NT2/D1 (cell line): ENCODE measurements around the gene BPIFB2.

ENCODE experiments used
- DNase-seq: peaks from one replicate; pipeline ENCODE4 v3.0.0-alpha.2; 2011; ENCODE audit warnings: low read depth, low spot score
- H3K27me3 ChIP-seq: 2 replicates; pipeline ENCODE4 v1.6.0; 2011; ENCODE audit warnings: mild to moderate bottlenecking; ENCODE audit not compliant: insufficient read length, insufficient read depth
- H3K36me3 ChIP-seq: 2 replicates; pipeline ENCODE4 v1.6.1; 2011; ENCODE audit warnings: mild to moderate bottlenecking, low read length, mixed read lengths; ENCODE audit not compliant: insufficient read depth, insufficient read length
- H3K4me1 ChIP-seq: 2 replicates; pipeline ENCODE4 v1.5.1; 2011; ENCODE audit not compliant: insufficient read depth, insufficient read length
- H3K4me3 ChIP-seq: 2 replicates; pipeline ENCODE4 v1.5.1; 2011; ENCODE audit warnings: low read depth; ENCODE audit not compliant: insufficient read length
- H3K9ac ChIP-seq: 2 replicates; pipeline ENCODE4 v1.6.0; 2011; ENCODE audit warnings: low read depth; ENCODE audit not compliant: insufficient read length
- H3K9me3 ChIP-seq: 2 replicates; pipeline ENCODE4 v1.5.1; 2011; ENCODE audit warnings: mild to moderate bottlenecking, low read length; ENCODE audit not compliant: insufficient read depth
- SUZ12 ChIP-seq: IDR thresholded peaks from 2 replicates; pipeline ENCODE4 v1.6.1; 2011; ENCODE audit not compliant: insufficient read length, insufficient read depth; ENCODE audit errors: extremely low read depth
- YY1 ChIP-seq: IDR thresholded peaks from 2 replicates; pipeline ENCODE4 v1.6.1; 2011; ENCODE audit not compliant: insufficient read length, insufficient read depth
- ZNF274 ChIP-seq: IDR thresholded peaks from 2 replicates; pipeline ENCODE4 v1.6.1; 2011; ENCODE audit warnings: mild to moderate bottlenecking, low read depth, low read length

BPIFB2 gene

GRCh38 chr20:33015114-33015484 is 7.6 kb downstream of the BPIFB2 start:
- Histone ChIP-seq H3K27me3 (peaks cover 6% of the 10 kb centered on the region), H3K9me3 (no peaks in the 10 kb centered on the region), H3K4me3 (no peak overlapping the region), H3K36me3 (no peaks in the 10 kb centered on the region), H3K4me1 (peaks cover 8% of the 10 kb centered on the region), H3K9ac (no peak overlapping the region)
- no peak for TF ChIP-seq YY1
- TF ChIP-seq ZNF274 = no peak
- no peak for TF ChIP-seq SUZ12
- DNase-seq = no peak

GRCh38 chr20:33015700-33016580 is 8.4 kb downstream of the BPIFB2 start:
- Histone ChIP-seq H3K9me3 (no peaks in the 10 kb centered on the region), H3K4me1 (peaks cover 8% of the 10 kb centered on the region), H3K4me3 (no peak overlapping the region), H3K36me3 (no peaks in the 10 kb centered on the region), H3K9ac (no peak overlapping the region), H3K27me3 (peaks cover 3% of the 10 kb centered on the region)
- TF ChIP-seq YY1 (no peak), SUZ12 (no peak), ZNF274 (no peak)
- no peak for DNase-seq

DNA sequence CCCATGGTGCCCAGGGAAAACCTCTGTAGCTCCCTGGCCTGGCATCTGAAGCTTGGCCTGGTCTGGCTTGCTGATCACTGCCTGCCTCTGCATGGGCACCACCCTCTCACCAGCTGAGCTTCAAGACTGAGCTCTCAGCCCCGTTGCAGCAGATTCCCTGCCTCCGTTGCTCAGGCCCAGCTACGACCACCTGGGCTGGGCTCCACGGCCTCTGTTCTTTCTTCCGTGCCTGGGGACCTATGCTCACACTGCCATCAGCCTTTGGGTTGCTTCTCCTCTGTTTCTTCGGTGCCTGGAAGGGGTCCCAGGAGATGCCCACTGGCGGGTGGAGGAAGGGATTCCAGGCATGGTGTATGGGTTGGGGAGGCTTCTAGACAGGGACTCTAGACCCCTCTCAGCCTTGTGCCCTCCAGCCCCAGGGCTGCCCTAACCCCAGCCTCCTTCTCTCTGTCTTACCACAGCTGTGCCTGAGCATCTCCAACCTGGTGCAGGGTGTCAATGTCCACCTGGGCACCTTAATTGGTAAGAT is 9.1 kb downstream of the BPIFB2 start:
- TF ChIP-seq ZNF274 = no peak
- TF ChIP-seq YY1 = no peak
- TF ChIP-seq SUZ12 = no peak
- no peak overlapping the region for H3K9ac ChIP-seq

DNA sequence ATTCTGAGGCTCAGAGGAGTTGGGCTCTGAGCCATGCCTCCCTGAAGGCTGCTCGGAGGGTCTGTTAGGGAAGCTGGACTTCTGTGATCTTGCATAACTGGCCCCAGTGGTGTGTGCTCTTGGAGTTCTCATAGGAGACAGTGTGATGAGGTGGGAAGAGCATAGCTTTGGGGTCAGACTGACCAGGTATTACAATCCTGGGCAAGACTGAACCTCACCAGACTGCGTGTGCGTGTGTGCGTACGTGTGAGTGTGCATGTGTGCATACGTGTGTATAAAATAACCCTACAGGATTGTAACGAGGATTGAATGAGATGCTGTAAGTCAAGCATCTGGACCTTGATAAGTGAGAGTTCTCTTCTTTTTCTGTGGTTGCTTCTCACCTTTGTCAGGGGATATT is 10.0 kb downstream of the BPIFB2 start:
- Histone ChIP-seq H3K36me3 (no peaks in the 10 kb centered on the region), H3K9ac (no peak overlapping the region), H3K27me3 (peaks cover 3% of the 10 kb centered on the region), H3K9me3 (no peaks in the 10 kb centered on the region), H3K4me1 (peaks cover 8% of the 10 kb centered on the region), H3K4me3 (no peak overlapping the region)
- no peak for DNase-seq
- no peak for TF ChIP-seq YY1
- no peak for TF ChIP-seq SUZ12
- TF ChIP-seq ZNF274 = no peak

More for the DNA sequence above, 9.1 kb downstream of the BPIFB2 start:
- no peak for DNase-seq
- peaks cover 3% of the 10 kb centered on the region for H3K27me3 ChIP-seq
- peaks cover 8% of the 10 kb centered on the region for H3K4me1 ChIP-seq
- no peak overlapping the region for H3K4me3 ChIP-seq
- H3K9me3 ChIP-seq = no peaks in the 10 kb centered on the region
- no peaks in the 10 kb centered on the region for H3K36me3 ChIP-seq

GRCh38 chr20:33018169-33018931 is 10.8 kb downstream of the BPIFB2 start:
- no peaks in the 10 kb centered on the region for H3K36me3 ChIP-seq
- no peak overlapping the region for H3K4me3 ChIP-seq
- no peaks in the 10 kb centered on the region for H3K9me3 ChIP-seq
- peaks cover 7% of the 10 kb centered on the region for H3K4me1 ChIP-seq
- no peak for DNase-seq
- H3K27me3 ChIP-seq = peaks cover 3% of the 10 kb centered on the region
- no peak overlapping the region for H3K9ac ChIP-seq
- TF ChIP-seq ZNF274 (no peak), YY1 (no peak), SUZ12 (no peak)

DNA sequence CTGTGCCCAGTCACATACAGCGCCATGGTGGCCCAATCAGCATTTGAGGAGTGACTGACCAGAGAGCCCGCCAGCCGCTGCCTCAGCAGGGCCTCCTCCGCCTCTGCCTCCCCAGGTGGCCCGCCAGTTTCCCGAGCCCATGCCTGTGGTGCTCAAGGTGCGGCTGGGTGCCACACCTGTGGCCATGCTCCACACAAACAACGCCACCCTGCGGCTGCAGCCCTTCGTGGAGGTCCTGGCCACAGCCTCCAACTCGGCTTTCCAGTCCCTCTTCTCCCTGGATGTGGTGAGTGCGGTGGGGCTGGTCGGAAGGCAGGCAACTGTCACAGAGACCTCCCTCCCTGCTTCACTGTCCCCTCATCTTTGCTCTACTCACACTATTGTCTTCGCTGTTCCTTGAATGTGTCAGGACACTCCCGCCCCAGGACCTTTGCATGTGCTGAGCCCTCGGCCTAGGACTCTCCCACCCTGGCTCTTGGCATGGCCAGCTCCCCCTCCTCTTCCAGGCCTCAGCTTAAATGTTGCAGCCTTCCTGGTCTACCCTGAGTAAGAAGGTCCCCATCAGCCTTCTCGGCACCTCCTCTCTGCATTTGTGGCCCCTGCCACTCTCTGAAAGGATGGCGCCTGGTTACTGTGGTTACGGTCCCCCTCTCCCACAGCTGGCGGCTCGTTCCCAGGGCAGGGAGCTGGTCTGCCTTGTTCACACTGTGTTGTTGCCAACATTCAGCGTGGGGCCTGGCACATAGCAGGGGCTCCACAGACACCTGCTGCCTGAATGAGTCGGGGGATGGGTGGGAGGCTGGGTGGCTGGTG is 12.2 kb downstream of the BPIFB2 start:
- TF ChIP-seq SUZ12 (no peak), YY1 (no peak), ZNF274 (no peak)
- no peak overlapping the region for H3K4me3 ChIP-seq
- no peaks in the 10 kb centered on the region for H3K9me3 ChIP-seq
- no peaks in the 10 kb centered on the region for H3K36me3 ChIP-seq
- H3K4me1 ChIP-seq = peaks cover 4% of the 10 kb centered on the region
- H3K27me3 ChIP-seq = peaks cover 3% of the 10 kb centered on the region
- H3K9ac ChIP-seq = peak overlapping the region; percentile 10
- DNase-seq = no peak
